ENCODE results near the gene HPCAL1. TPM values are rescaled to one million over a fixed set of nuclear protein-coding genes. Genes with fewer than 3 reads are reported as not detected.
A peak's percentile ranks its signal among the peaks of the same experiment; 100 is the strongest.

Gene HPCAL1
- total RNA-seq, 1 donor from 2014 or later: 34.6 TPM

GRCh38 chr2:10399358-10399757, 96.7 kb downstream of the HPCAL1 start:
- H3K36me3 Mint-ChIP-seq (ENCODE audit: low read depth, unreplicated experiment): peaks cover 31% of the 10 kb centered on the region
- TF ChIP-seq CTCF (IDR thresholded peaks at IDR 0.05; ENCODE audit: unreplicated experiment): no peak
- no peak overlapping the region for H3K4me3 Mint-ChIP-seq (ENCODE audit: unreplicated experiment)
- no peak overlapping the region for H3K27ac Mint-ChIP-seq (ENCODE audit: unreplicated experiment)
- peaks cover 43% of the 10 kb centered on the region for H3K4me1 Mint-ChIP-seq (ENCODE audit: unreplicated experiment)
- peaks cover 12% of the 10 kb centered on the region for H3K27me3 Mint-ChIP-seq (ENCODE audit: unreplicated experiment)
- no peaks in the 10 kb centered on the region for H3K9me3 Mint-ChIP-seq (ENCODE audit: unreplicated experiment)
- no peak for DNase-seq (ENCODE audit: low spot score)

- no peak for DNase-seq (ENCODE audit: low spot score)
- TF ChIP-seq CTCF (IDR thresholded peaks at IDR 0.05; ENCODE audit: unreplicated experiment): no peak
- H3K4me1 Mint-ChIP-seq (ENCODE audit: unreplicated experiment): peaks cover 47% of the 10 kb centered on the region
- H3K9me3 Mint-ChIP-seq (ENCODE audit: unreplicated experiment): no peaks in the 10 kb centered on the region
- peaks cover 29% of the 10 kb centered on the region for H3K36me3 Mint-ChIP-seq (ENCODE audit: low read depth, unreplicated experiment)
- no peak overlapping the region for H3K27ac Mint-ChIP-seq (ENCODE audit: unreplicated experiment)
- H3K27me3 Mint-ChIP-seq (ENCODE audit: unreplicated experiment): peaks cover 14% of the 10 kb centered on the region
- H3K4me3 Mint-ChIP-seq (ENCODE audit: unreplicated experiment): no peak overlapping the region
These were observed 97.3 kb downstream of the HPCAL1 start for GRCh38 chr2:10400002-10400401.

- no peak for TF ChIP-seq CTCF (IDR thresholded peaks at IDR 0.05; ENCODE audit: unreplicated experiment)
- Mint-ChIP-seq H3K27me3 (ENCODE audit: unreplicated experiment) (peaks cover 11% of the 10 kb centered on the region), H3K4me3 (ENCODE audit: unreplicated experiment) (no peak overlapping the region), H3K27ac (ENCODE audit: unreplicated experiment) (peak overlapping the region; percentile 87), H3K9me3 (ENCODE audit: unreplicated experiment) (no peaks in the 10 kb centered on the region), H3K36me3 (ENCODE audit: low read depth, unreplicated experiment) (peaks cover 29% of the 10 kb centered on the region), H3K4me1 (ENCODE audit: unreplicated experiment) (peaks cover 47% of the 10 kb centered on the region)
- DNase-seq (ENCODE audit: low spot score): no peak
These were observed 97.9 kb downstream of the HPCAL1 start for GRCh38 chr2:10400568-10400977.

- DNase-seq (ENCODE audit: low spot score): no peak
- peaks cover 11% of the 10 kb centered on the region for H3K27me3 Mint-ChIP-seq (ENCODE audit: unreplicated experiment)
- H3K27ac Mint-ChIP-seq (ENCODE audit: unreplicated experiment): peak overlapping the region; percentile 77
- TF ChIP-seq CTCF (IDR thresholded peaks at IDR 0.05; ENCODE audit: unreplicated experiment): no peak
- H3K4me1 Mint-ChIP-seq (ENCODE audit: unreplicated experiment): peaks cover 53% of the 10 kb centered on the region
- peak overlapping the region; percentile 13 for H3K4me3 Mint-ChIP-seq (ENCODE audit: unreplicated experiment)
- H3K36me3 Mint-ChIP-seq (ENCODE audit: low read depth, unreplicated experiment): peaks cover 29% of the 10 kb centered on the region
- H3K9me3 Mint-ChIP-seq (ENCODE audit: unreplicated experiment): no peaks in the 10 kb centered on the region
These were observed 98.6 kb downstream of the HPCAL1 start for GRCh38 chr2:10400978-10401951.

- H3K9me3 Mint-ChIP-seq (ENCODE audit: unreplicated experiment): no peaks in the 10 kb centered on the region
- H3K4me1 Mint-ChIP-seq (ENCODE audit: unreplicated experiment): peaks cover 61% of the 10 kb centered on the region
- no peak for DNase-seq (ENCODE audit: low spot score)
- H3K27me3 Mint-ChIP-seq (ENCODE audit: unreplicated experiment): peaks cover 11% of the 10 kb centered on the region
- peak overlapping the region; percentile 77 for H3K27ac Mint-ChIP-seq (ENCODE audit: unreplicated experiment)
- H3K36me3 Mint-ChIP-seq (ENCODE audit: low read depth, unreplicated experiment): peaks cover 29% of the 10 kb centered on the region
- no peak overlapping the region for H3K4me3 Mint-ChIP-seq (ENCODE audit: unreplicated experiment)
- TF ChIP-seq CTCF (IDR thresholded peaks at IDR 0.05; ENCODE audit: unreplicated experiment): no peak
These were observed 99.4 kb downstream of the HPCAL1 start for GRCh38 chr2:10402062-10402585.

All from endothelial cell (in vitro differentiated cells).